Mesothelial cell of epicardium (in vitro differentiated cells): Measurements from ENCODE around the gene GINM1. TPM values are rescaled to one million over a fixed set of nuclear protein-coding genes. Genes with fewer than 3 reads are reported as not detected.

Experiments used
- DNase-seq, 2 experiments: peaks; one replicate each; pipeline ENCODE4 v3.0.0; 2021; ENCODE audit warnings: low spot score in 2 of 2; ENCODE audit not compliant: unreplicated experiment in 2 of 2
- H3K27ac Mint-ChIP-seq: 2 replicates; pipeline ENCODE4 v1.8.0; 2021; ENCODE audit warnings: mixed read lengths
- H3K27me3 Mint-ChIP-seq: 2 replicates; pipeline ENCODE4 v1.8.0; 2021; ENCODE audit warnings: low read depth, mixed read lengths
- H3K36me3 Mint-ChIP-seq: 2 replicates; pipeline ENCODE4 v1.8.0; 2021; ENCODE audit warnings: mixed read lengths
- H3K4me1 Mint-ChIP-seq: 2 replicates; pipeline ENCODE4 v1.8.0; 2021; ENCODE audit warnings: mixed read lengths
- H3K4me3 Mint-ChIP-seq: 2 replicates; pipeline ENCODE4 v1.8.0; 2021; ENCODE audit warnings: mild to moderate bottlenecking, moderate library complexity, mixed read lengths
- H3K9me3 Mint-ChIP-seq: 2 replicates; pipeline ENCODE4 v1.8.0; 2021; ENCODE audit warnings: mixed read lengths
- CTCF ChIP-seq: fragments of 200-600 bp; sonication (generic); IDR thresholded peaks from one replicate; pipeline ENCODE4 v1.5.0; 2021; ENCODE audit warnings: antibody characterized with exemption; ENCODE audit not compliant: unreplicated experiment
- total RNA-seq: library from RNA; stranded (reverse); gene quantifications from 3 replicates; pipeline ENCODE4 v1.2.1, GENCODE V29; 2021

The GINM1 gene
- total RNA-seq, 1 donor from 2014 or later, result 36.5 TPM

GRCh38 chr6:149628875-149629510 lies 62.8 kb downstream of the GINM1 start:
- H3K36me3 Mint-ChIP-seq, result peaks cover 28% of the 10 kb centered on the region
- TF ChIP-seq CTCF, result no peak
- no peaks in the 10 kb centered on the region for H3K27me3 Mint-ChIP-seq
- no peak overlapping the region for H3K4me3 Mint-ChIP-seq
- no peak overlapping the region for H3K27ac Mint-ChIP-seq
- no peaks in the 10 kb centered on the region for H3K4me1 Mint-ChIP-seq
- DNase-seq, result no peak
- H3K9me3 Mint-ChIP-seq, result no peaks in the 10 kb centered on the region

GRCh38 chr6:149634315-149634714 lies 68.1 kb downstream of the GINM1 start:
- Mint-ChIP-seq H3K4me3 (no peak overlapping the region), H3K4me1 (no peaks in the 10 kb centered on the region), H3K36me3 (peaks cover 14% of the 10 kb centered on the region), H3K27me3 (no peaks in the 10 kb centered on the region), H3K27ac (no peak overlapping the region), H3K9me3 (no peaks in the 10 kb centered on the region)
- no peak for DNase-seq
- no peak for TF ChIP-seq CTCF

GRCh38 chr6:149636124-149636523 lies 69.9 kb downstream of the GINM1 start:
- Mint-ChIP-seq H3K9me3 (no peaks in the 10 kb centered on the region), H3K36me3 (peaks cover 9% of the 10 kb centered on the region), H3K4me3 (no peak overlapping the region), H3K27me3 (no peaks in the 10 kb centered on the region), H3K4me1 (no peaks in the 10 kb centered on the region), H3K27ac (no peak overlapping the region)
- no peak for DNase-seq
- no peak for TF ChIP-seq CTCF

Other genes with a start within 250 kb of the GINM1 start
- 71.3 to 72.7 TPM (median 72.0 TPM) in 3 replicates for gene TAB2, start 248.7 kb upstream of the GINM1 start, total RNA-seq
- 3.4 to 4.2 TPM (median 3.9 TPM) in 3 replicates for gene SUMO4, start 166.1 kb upstream of the GINM1 start, total RNA-seq
- gene ZC3H12D, start 81.4 kb upstream of the GINM1 start, total RNA-seq, result 0.44 to 0.72 TPM (median 0.47 TPM) in 3 replicates
- 38.1 to 40.3 TPM (median 39.8 TPM) in 3 replicates for gene PPIL4, start 20.3 kb upstream of the GINM1 start, total RNA-seq
- gene KATNA1, start 82.3 kb downstream of the GINM1 start, total RNA-seq, result 18.8 to 20.3 TPM (median 19.1 TPM) in 3 replicates
- gene LATS1, start 151.7 kb downstream of the GINM1 start, total RNA-seq, result 38.4 to 39.4 TPM (median 39.0 TPM) in 3 replicates
- 38.8 to 41.0 TPM (median 40.2 TPM) in 3 replicates for gene NUP43, start 180.2 kb downstream of the GINM1 start, total RNA-seq
- 43.4 to 45.6 TPM (median 44.4 TPM) in 3 replicates for gene PCMT1, start 183.4 kb downstream of the GINM1 start, total RNA-seq